GM18907 (cell line): ENCODE measurements around the gene SH3D21.

Experiments
- ATAC-seq: cut with Tn5 transposase; IDR thresholded peaks from one replicate; pipeline ENCODE4 v1.9.1; 2021; ENCODE audit warnings: mild to moderate bottlenecking, moderate library complexity; ENCODE audit not compliant: unreplicated experiment

SH3D21 gene

GRCh38 chr1:36355811-36356210 is 49.6 kb downstream of the SH3D21 start:
- no peak for ATAC-seq

GRCh38 chr1:36358514-36359084 is 52.4 kb downstream of the SH3D21 start:
- no peak for ATAC-seq

DNA sequence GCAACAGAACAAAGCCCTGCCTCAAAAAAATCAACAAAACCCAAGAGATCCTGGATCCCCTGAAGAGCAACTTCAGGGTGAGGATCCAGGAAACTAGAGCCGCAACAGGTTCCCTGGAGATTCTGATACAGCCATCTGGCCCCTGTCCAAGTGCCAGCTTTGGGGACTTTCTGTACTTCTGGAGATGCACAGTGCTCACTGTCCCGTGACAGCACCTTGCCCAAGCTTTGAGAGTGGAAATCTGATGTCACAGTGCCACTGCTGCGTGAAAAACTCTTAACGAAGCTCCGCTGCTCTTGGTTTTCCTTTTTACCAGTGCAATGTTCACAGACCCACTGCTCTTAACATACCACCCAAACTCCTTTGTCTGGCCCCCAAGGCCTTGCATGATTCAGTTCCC is 53.2 kb downstream of the SH3D21 start:
- no peak for ATAC-seq

DNA sequence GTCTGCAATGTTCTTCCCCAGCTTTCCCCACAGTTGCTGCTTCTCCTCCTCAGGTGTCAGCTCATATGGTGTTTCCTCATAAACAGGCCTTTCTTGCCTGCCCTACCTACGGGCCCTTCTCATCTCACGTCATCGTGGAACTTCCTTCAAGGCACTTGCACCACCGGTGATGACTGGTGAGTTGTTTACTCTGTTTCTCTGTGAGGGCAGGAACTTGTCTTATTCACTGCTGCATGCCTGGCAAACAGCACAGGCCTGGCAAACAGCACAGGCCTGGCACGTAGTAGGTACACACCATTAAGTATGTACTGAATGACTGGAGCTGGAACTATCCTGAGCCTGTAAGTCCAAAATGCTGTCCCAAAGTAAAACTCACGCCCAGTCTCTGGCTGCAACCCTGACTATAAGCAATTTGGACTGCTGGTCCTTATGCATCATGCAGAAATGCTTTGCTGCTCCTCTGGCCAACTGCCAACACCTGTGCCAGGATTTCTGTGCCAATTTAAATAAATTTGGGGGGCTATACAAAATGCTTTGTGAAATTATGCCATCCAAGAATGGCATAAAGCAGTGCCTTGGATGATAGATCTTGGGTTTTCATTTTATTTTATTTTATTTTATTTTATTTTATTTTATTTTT is 53.9 kb downstream of the SH3D21 start:
- no peak for ATAC-seq

DNA sequence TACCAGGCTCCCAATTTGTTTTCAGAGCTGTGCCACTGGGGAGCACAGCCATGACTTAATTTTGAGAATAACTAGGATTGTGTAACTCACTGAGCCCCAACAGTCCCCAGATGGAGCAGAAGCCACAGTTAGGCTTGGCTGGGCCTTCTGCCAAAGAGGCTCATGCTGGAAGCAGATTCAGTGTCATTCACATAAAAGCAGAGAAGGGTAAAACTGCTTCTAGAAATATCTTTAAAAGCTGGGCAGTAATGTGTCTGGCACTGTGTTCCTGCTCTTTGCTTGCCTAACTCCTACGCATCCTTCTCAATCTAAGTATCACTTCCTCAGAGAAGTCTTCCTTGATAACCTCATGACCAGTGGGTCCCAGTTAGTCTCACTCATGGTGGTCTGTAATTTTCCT is 59.2 kb downstream of the SH3D21 start:
- no peak for ATAC-seq

GRCh38 chr1:36366091-36366661 is 60.0 kb downstream of the SH3D21 start:
- ATAC-seq, result no peak

DNA sequence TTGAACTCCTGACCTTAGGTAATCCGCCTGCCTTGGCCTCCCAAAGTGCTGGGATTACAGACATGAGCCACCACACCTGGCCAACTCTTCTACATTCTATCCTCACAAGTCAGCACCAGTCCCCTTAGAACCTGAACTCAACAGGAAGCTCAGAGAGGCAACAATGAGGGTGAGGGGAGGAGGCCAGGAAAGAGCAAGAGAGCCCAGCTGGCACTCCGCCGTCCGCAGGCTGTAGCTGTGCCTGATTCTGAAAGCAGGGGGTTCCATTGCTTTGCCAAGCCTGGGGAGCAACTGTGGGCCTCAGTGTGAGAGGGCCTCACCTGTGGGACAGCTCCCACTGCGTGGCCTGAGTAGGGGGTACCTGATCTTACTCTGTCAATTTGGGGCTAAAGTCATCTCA is 60.9 kb downstream of the SH3D21 start:
- no peak for ATAC-seq

DNA sequence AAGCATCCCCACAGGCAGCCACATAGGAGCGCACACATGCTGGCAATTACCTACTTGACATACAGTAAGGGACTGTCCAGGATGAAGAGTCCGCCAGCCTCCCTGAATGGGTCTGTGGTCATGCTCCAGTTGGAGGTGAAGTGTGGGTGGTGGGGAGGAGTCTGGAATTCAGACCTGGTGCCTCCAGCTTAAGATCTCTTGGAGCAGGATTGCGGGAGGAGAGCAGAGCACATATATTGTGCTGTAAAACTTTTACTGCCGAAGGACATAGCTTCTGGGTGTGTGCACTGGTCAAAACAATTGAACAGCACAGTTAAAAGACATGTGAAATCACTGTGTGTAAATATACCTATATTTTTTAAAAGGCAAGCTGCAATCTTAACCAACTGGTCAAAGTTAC is 61.6 kb downstream of the SH3D21 start:
- no peak for ATAC-seq

DNA sequence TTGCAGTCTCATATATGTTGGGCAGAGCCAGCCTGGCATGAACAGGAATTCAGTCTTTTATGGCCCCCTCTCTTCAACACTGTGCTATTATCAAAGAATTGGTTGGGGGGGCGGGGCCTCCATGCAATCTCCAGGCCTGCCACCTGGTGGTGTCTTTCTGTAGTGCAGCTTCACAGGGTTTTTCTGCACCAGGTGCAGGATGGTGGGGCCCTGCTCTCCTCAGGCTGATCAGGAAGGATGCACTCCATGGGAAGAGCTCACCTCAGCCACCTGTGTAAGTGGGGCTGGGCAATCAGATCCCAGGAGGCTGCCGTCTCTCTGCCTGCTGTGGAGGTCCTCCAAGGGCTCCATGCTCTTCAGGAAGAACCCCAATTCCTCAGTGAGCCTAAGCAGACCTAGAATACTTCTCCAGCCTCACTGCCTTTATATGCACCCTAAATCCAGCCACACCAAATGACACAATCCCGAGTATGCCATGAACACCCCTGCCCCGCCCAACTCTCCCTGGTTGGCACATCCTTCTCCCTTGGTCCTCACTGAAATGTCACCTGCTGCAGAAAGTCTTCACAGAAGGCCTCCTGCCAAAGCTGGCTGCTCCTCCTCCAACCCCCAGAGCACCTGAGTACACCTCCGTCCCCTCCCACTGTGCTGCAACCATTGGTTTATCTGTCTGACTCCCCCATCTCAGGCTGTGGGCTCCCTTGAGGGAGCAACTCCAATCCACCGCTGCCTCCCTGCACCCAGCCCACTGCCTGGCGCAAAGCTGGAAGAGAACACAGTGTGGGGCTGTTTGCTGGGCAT is 63.1 kb downstream of the SH3D21 start:
- no peak for ATAC-seq
